BJ (cell line): ENCODE results near the gene HMX2. TPM values are rescaled to one million over a fixed set of nuclear protein-coding genes. Genes with fewer than 3 reads are reported as not detected.

ENCODE experiments used
- CTCF ChIA-PET: fragments of 350-600 bp; formaldehyde crosslinking; extraction: SDS; loops from one replicate; lab custom pipeline; 2021; ENCODE audit warnings: antibody characterized with exemption, inconsistent platforms; lab: Yijun Ruan, JAX
- POLR2A ChIA-PET: fragments of 300-600 bp; sonication (Branson Sonifier 250); formaldehyde crosslinking; extraction: SDS; loops from one replicate; lab custom pipeline; 2021; ENCODE audit warnings: antibody characterized with exemption; lab: Charles Lee
- DNase-seq: peaks from one replicate; pipeline ENCODE4 v3.0.0-alpha.2; 2011; ENCODE audit warnings: low read depth
- H3K27me3 ChIP-seq: 2 replicates; pipeline ENCODE4 v1.6.0; 2011; ENCODE audit warnings: low read length; ENCODE audit not compliant: control insufficient read depth, insufficient read depth
- H3K36me3 ChIP-seq: 2 replicates; pipeline ENCODE4 v1.5.1; 2011; ENCODE audit warnings: low read length; ENCODE audit not compliant: control insufficient read depth, insufficient read depth
- H3K4me3 ChIP-seq: 2 replicates; pipeline ENCODE4 v1.5.1; 2011; ENCODE audit warnings: low read depth, mild to moderate bottlenecking, control low read depth, low read length
- CTCF ChIP-seq: IDR thresholded peaks from 2 replicates; pipeline ENCODE4 v1.5.1; 2011; ENCODE audit warnings: low read depth, mild to moderate bottlenecking, control low read depth, inconsistent platforms, low read length, moderate library complexity; ENCODE audit not compliant: insufficient read depth
- polyA minus RNA-seq: library from RNA; depleted of rRNA, polyadenylated mRNA; stranded (reverse); fragments of >200 nt; gene quantifications from 2 replicates; pipeline ENCODE4 v1.2.3, GENCODE V29; 2011; rRNA and poly(A)+ RNA removed
- polyA plus RNA-seq: library from polyadenylated mRNA; depleted of rRNA; stranded (reverse); fragments of >200 nt; gene quantifications from 2 replicates; pipeline ENCODE4 v1.2.3, GENCODE V29; 2011; rRNA removed

HMX2 gene, protein sequence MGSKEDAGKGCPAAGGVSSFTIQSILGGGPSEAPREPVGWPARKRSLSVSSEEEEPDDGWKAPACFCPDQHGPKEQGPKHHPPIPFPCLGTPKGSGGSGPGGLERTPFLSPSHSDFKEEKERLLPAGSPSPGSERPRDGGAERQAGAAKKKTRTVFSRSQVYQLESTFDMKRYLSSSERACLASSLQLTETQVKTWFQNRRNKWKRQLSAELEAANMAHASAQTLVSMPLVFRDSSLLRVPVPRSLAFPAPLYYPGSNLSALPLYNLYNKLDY
- polyA plus RNA-seq (not detected in 2 replicates), polyA minus RNA-seq (not detected in 2 replicates)

DNA sequence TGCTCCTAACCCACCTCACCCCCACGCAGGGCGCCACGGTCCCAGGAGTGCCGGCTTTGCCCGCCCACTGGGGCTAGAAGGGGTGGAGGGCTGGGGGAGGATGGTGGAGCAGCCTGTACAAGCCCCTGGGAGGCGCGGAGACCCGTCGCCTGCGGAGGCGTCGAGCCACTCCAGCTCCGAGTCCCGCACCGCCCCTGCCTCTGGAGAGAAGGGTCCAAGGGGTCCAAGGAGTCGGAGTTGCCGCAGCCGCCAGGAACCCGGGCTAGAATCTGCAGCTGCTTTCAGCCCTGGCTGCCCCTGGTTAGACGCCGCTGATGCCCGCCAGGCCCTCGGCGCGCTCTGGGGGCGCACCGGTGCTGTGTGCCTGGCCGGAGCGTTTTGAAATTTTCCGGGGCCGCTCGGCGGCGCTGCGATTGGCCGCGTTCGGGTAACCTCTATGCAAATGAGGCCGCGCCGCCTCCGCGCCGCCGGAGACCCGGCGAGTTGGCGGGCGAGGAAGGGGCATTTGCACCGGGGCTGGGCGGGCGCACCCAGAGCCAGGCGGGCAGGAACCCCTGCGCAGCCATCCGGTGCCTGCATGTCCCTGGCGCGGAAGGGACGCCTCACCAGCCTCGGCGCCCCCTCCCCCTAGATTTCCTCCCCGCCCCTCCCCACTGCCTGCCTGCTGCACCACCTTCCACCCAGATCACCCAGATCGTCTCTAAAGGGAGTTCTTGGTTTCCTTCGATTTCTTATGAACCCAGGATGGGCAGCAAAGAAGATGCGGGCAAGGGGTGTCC lies at the start of gene HMX2:
Gene HMX2, plus strand, starts transcription at position 502 of the 779 bp plus-strand sequence. Its CDS starts 243 bp downstream, at position 745.
- peaks cover 75% of the 10 kb centered on the region for H3K27me3 ChIP-seq
- CTCF ChIA-PET: no interaction called here
- no peak within 1 kb of the TSS for H3K4me3 ChIP-seq

DNA sequence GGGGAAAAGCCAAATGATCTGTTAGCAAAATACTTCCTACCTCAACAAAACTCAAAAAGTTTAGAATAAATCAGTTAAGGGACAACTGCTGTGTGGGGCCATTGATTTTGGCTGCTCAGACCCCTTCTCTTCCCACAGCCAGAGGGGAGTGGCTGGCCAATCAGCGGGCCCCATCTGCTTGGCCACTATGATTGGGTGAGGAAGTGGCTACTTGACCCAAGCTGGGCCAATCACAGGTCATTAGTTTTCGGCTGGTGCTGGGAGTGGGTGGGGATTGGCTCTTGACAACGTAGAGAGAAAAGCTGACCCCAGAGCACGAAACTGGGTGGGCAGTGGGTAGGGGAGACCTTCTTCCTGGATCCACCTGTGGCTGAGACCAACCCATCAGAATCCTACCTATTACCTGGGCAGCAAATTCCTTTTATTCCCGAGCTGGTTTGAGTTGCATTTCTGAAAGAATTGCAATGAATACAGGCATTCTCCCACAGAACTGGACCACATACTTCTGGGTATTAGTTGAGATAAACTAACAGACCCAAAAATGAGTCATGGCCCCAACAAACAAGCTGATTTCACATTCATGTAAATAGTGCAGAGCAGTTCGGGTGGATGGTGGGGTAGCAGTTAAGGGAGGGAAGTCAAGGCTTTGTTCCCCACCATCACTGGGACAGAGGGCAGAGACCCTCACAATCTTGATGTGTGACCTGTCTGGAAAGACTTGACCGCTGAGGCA lies 47.7 kb upstream of the HMX2 start:
- no peak for TF ChIP-seq CTCF
- no peaks in the 10 kb centered on the region for H3K27me3 ChIP-seq
- CTCF ChIA-PET: no interaction called here
- POLR2A ChIA-PET: no interaction called here
- no peaks in the 10 kb centered on the region for H3K36me3 ChIP-seq
- DNase-seq: no peak
- H3K4me3 ChIP-seq: no peak overlapping the region

More for the DNA sequence above, at the start of gene HMX2:
- TF ChIP-seq CTCF: no peak
- POLR2A ChIA-PET: no interaction called here
- H3K36me3 ChIP-seq: no peaks in the 10 kb centered on the region
- DNase-seq: no peak

DNA sequence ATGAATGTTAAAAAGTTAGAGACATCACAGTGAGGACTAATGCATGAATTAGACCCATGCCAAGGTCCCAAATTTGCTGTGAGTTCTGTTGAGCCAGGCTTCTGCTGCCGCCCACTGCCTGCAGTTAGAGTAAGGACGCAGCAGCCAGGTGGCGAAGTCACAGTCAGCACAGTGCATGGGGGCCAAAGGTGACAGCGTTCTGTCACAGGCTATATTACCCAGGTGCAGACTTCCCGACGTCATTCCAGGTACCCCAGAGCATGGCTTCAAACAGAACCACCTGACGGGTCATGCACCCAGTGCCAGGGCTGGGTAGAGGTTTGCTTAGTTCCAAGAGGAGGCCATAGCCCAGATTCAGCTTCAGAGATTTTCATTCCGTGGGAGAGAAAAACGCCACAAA lies 46.1 kb upstream of the HMX2 start:
- ChIA-PET POLR2A (no interaction called here), CTCF (no interaction called here)
- no peaks in the 10 kb centered on the region for H3K36me3 ChIP-seq
- DNase-seq: no peak
- no peak overlapping the region for H3K4me3 ChIP-seq
- TF ChIP-seq CTCF: no peak
- no peaks in the 10 kb centered on the region for H3K27me3 ChIP-seq

DNA sequence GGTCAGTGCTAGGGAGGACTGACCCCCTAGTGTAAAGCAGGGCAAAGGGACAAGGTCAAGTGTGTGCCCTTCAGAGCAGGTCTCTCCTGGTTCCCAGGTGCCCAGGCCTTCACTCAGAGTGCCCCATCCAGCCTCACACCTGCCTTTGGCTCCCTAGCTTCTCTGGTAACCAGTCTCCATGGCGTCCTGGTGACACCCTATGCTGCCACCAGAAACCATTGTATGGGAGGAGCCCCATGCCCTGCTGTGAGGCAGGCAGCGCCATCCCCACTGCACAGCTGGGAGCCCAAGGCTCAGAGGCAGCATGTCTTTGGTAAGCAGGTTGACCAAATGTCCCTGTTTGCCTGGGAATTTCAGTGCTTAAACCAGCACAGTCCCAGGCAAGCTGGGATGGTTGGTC lies 45.3 kb upstream of the HMX2 start:
- ChIA-PET CTCF (no interaction called here), POLR2A (no interaction called here)
- no peak for TF ChIP-seq CTCF

DNA sequence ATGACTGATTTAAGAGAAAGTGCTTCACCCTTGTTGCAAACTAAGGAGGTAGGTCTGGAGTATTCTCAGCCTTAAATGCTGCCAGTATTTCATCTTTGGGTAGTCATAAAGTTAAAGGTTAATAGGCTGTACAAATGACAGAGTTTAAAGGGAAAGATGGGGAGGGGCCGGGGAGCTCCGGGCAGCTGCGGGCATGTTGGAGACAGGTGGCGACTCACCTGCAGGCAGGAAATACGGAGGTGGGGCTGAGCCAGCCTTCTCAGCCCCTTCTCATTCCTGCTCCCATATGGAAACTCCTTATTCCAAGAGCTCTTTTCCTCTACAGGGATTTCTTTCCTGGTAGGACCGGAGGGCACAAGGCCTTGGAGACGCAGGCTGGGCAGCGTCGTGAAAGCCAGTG lies 44.0 kb upstream of the HMX2 start:
- H3K4me3 ChIP-seq: no peak overlapping the region
- DNase-seq: no peak
- H3K27me3 ChIP-seq: no peaks in the 10 kb centered on the region
- POLR2A ChIA-PET: no interaction called here
- H3K36me3 ChIP-seq: no peaks in the 10 kb centered on the region
- CTCF ChIA-PET: no interaction called here
- no peak for TF ChIP-seq CTCF

More for the DNA sequence above, 45.3 kb upstream of the HMX2 start:
- Histone ChIP-seq H3K36me3 (no peaks in the 10 kb centered on the region), H3K27me3 (no peaks in the 10 kb centered on the region), H3K4me3 (no peak overlapping the region)
- DNase-seq: no peak
